ENCODE results near the gene GCK.
A peak's percentile ranks its signal among the peaks of the same experiment; 100 is the strongest.

Gene GCK

GRCh38 chr7:44145969-44146911 is 43.0 kb downstream of the GCK start:
- TF ChIP-seq EZH2 (IDR thresholded peaks at IDR 0.05; ENCODE audit: borderline replicate concordance, low read depth, low read length, severe bottlenecking): no peak
- no peak for TF ChIP-seq CTCF (IDR thresholded peaks at IDR 0.05; ENCODE audit: borderline replicate concordance, extremely low read depth, low read length, poor library complexity, severe bottlenecking)
- H3K9ac ChIP-seq (ENCODE audit: low read depth, low read length): no peak overlapping the region
- no peaks in the 10 kb centered on the region for H3K9me3 ChIP-seq (ENCODE audit: insufficient read depth, low read length, severe bottlenecking)
- H4K20me1 ChIP-seq (ENCODE audit: insufficient read depth, low read length): no peaks in the 10 kb centered on the region
- H3K4me1 ChIP-seq (ENCODE audit: insufficient read depth, low read length): no peaks in the 10 kb centered on the region
- H3K4me3 ChIP-seq (ENCODE audit: low read depth in 1 of 2, low read length in 2 of 2): no peak overlapping the region
- H2AFZ ChIP-seq (ENCODE audit: low read depth, low read length): no peak overlapping the region
- no peaks in the 10 kb centered on the region for H3K36me3 ChIP-seq (ENCODE audit: insufficient read depth, low read length)
- no peak overlapping the region for H3K27ac ChIP-seq (ENCODE audit: low read length)
- no peaks in the 10 kb centered on the region for H3K27me3 ChIP-seq (ENCODE audit: insufficient read depth, low read length, poor library complexity)
- H3K79me2 ChIP-seq (ENCODE audit: insufficient read depth, low read length): no peaks in the 10 kb centered on the region
- DNase-seq: no peak
- no peak overlapping the region for H3K4me2 ChIP-seq (ENCODE audit: insufficient read depth, low read length)
- peak; percentile 25; the same call in 1 of the 3 replicates for ATAC-seq (ENCODE audit: insufficient read depth, low read depth)

- no peaks in the 10 kb centered on the region for H3K36me3 ChIP-seq (ENCODE audit: insufficient read depth, low read length)
Measured at GRCh38 chr7:44145479-44145968, 43.7 kb downstream of the GCK start.

GRCh38 chr7:44144968-44145478 is 44.2 kb downstream of the GCK start:
- Histone ChIP-seq H3K4me3 (ENCODE audit: low read depth in 1 of 2, low read length in 2 of 2) (no peak overlapping the region), H4K20me1 (ENCODE audit: insufficient read depth, low read length) (no peaks in the 10 kb centered on the region)
- ATAC-seq (ENCODE audit: insufficient read depth, low read depth): no peak

More at GRCh38 chr7:44145479-44145968, 43.7 kb downstream of the GCK start:
- Histone ChIP-seq H3K27ac (ENCODE audit: low read length) (no peak overlapping the region), H4K20me1 (ENCODE audit: insufficient read depth, low read length) (no peaks in the 10 kb centered on the region), H3K27me3 (ENCODE audit: insufficient read depth, low read length, poor library complexity) (no peaks in the 10 kb centered on the region), H3K4me1 (ENCODE audit: insufficient read depth, low read length) (no peaks in the 10 kb centered on the region), H3K9me3 (ENCODE audit: insufficient read depth, low read length, severe bottlenecking) (no peaks in the 10 kb centered on the region), H3K9ac (ENCODE audit: low read depth, low read length) (no peak overlapping the region), H3K4me2 (ENCODE audit: insufficient read depth, low read length) (no peak overlapping the region), H3K4me3 (ENCODE audit: low read depth in 1 of 2, low read length in 2 of 2) (no peak overlapping the region), H2AFZ (ENCODE audit: low read depth, low read length) (no peak overlapping the region), H3K79me2 (ENCODE audit: insufficient read depth, low read length) (no peaks in the 10 kb centered on the region)
- TF ChIP-seq CTCF (IDR thresholded peaks at IDR 0.05; ENCODE audit: borderline replicate concordance, extremely low read depth, low read length, poor library complexity, severe bottlenecking): no peak
- TF ChIP-seq EZH2 (IDR thresholded peaks at IDR 0.05; ENCODE audit: borderline replicate concordance, low read depth, low read length, severe bottlenecking): no peak
- ATAC-seq (ENCODE audit: insufficient read depth, low read depth) (no peak), DNase-seq (no peak)

More at GRCh38 chr7:44144968-44145478, 44.2 kb downstream of the GCK start:
- Histone ChIP-seq H3K4me1 (ENCODE audit: insufficient read depth, low read length) (no peaks in the 10 kb centered on the region), H3K9ac (ENCODE audit: low read depth, low read length) (no peak overlapping the region), H3K27ac (ENCODE audit: low read length) (no peak overlapping the region), H3K4me2 (ENCODE audit: insufficient read depth, low read length) (no peak overlapping the region), H3K27me3 (ENCODE audit: insufficient read depth, low read length, poor library complexity) (no peaks in the 10 kb centered on the region), H3K36me3 (ENCODE audit: insufficient read depth, low read length) (no peaks in the 10 kb centered on the region), H3K79me2 (ENCODE audit: insufficient read depth, low read length) (no peaks in the 10 kb centered on the region), H3K9me3 (ENCODE audit: insufficient read depth, low read length, severe bottlenecking) (no peaks in the 10 kb centered on the region), H2AFZ (ENCODE audit: low read depth, low read length) (no peak overlapping the region)
- no peak for DNase-seq
- no peak for TF ChIP-seq EZH2 (IDR thresholded peaks at IDR 0.05; ENCODE audit: borderline replicate concordance, low read depth, low read length, severe bottlenecking)
- TF ChIP-seq CTCF (IDR thresholded peaks at IDR 0.05; ENCODE audit: borderline replicate concordance, extremely low read depth, low read length, poor library complexity, severe bottlenecking): no peak

Data from DND-41 (cell line).